GM23248 (cell line): Measurements from ENCODE around the gene GBX1.

ENCODE experiments used
- EZH2 ChIP-seq: fragments of 200-600 bp; sonication (generic); IDR thresholded peaks from 2 replicates; pipeline ENCODE4 v1.6.1; 2018; ENCODE audit warnings: antibody characterized with exemption, mild to moderate bottlenecking; ENCODE audit not compliant: insufficient read depth, poor library complexity, severe bottlenecking
- EZH2phosphoT487 ChIP-seq: fragments of 200-600 bp; sonication (generic); IDR thresholded peaks from 2 replicates; pipeline ENCODE4 v1.6.1; 2018; ENCODE audit warnings: antibody characterized with exemption, moderate library complexity, mild to moderate bottlenecking, low read depth; ENCODE audit not compliant: insufficient read depth

DNA sequence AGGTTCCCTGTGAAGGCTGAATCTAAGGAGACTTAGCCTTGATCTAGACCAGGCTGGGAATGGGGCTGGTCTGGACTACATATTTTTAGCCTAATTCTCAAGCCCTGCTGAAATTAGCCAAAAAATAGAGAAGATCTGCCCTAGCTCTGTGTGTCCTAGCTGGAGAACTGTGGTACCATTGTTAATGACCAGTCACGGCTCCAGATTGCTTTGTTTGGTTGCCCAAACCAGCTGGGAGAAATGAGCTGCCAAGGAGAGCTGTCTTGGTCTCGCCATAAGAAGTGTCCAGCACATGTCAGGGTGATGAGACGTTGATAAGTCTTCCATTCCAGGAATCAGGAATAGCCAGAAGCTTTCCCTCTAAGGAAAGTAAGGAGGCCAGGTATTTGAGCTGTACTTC, 20.7 kb downstream of the GBX1 start:
- no peak for TF ChIP-seq EZH2
- TF ChIP-seq EZH2phosphoT487, result no peak
